ENCODE results near the gene SNX32. TPM values are rescaled to one million over a fixed set of nuclear protein-coding genes. Genes with fewer than 3 reads are reported as not detected.
A peak's percentile ranks its signal among the peaks of the same experiment; 100 is the strongest.

Gene SNX32
- total and polyA plus RNA-seq, 2 of the 13 experiments (the other 11 are each of a cell fraction or from before 2014, with no cell fraction given) = 0.09 to 0.34 TPM

DNA sequence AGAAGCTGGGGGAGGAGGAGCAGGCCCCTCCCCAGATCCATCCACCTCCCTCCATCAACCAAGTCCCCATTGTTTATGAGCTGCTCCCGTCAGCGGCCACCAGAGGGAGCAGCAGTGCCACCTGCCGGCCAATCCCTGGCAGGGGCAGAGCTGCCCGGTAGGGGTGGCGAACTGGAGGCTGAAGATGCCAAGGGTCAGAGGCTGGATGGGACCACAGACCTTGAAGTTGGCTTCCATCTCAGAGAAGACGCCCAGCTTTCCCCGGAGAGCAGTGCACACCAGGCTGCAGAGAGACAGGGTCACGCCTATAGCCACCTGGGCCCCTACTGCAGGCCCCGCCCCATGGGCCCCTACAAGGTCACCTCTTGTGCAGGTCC, 50.9 kb downstream of the SNX32 start (continued):
- TF ChIP-seq MXI1 (IDR thresholded peaks at IDR 0.05; ENCODE audit: borderline replicate concordance, low read depth, low read length) (peak; percentile 46; the same call in 1 of the 3 replicates), RELA (CRISPR knock-in tag; IDR thresholded peaks at IDR 0.05) (no peak), PITX1 (CRISPR knock-in tag; IDR thresholded peaks at IDR 0.05) (peak; percentile 20; the same call in 1 of the 2 replicates), KAT8 (CRISPR knock-in tag; IDR thresholded peaks at IDR 0.05) (peak; percentile 51; the same call in 1 of the 2 replicates), SALL1 (CRISPR knock-in tag; IDR thresholded peaks at IDR 0.05) (peak; percentile 74), ZMYM4 (CRISPR knock-in tag; IDR thresholded peaks at IDR 0.05) (peak; percentile 23; the same call in 1 of the 2 replicates), CBX5 (CRISPR knock-in tag; IDR thresholded peaks at IDR 0.05; ENCODE audit: borderline replicate concordance) (peak; percentile 63; the same call in 1 of the 2 replicates), GABPA (IDR thresholded peaks at IDR 0.05; ENCODE audit: low read depth, low read length) (no peak), GABPA (CRISPR knock-in tag; IDR thresholded peaks at IDR 0.05; ENCODE audit: low read depth) (peak; percentile 52; the same call in 1 of the 2 replicates), GABPB1 (CRISPR knock-in tag; IDR thresholded peaks at IDR 0.05) (peak; percentile 48), KDM2A (CRISPR knock-in tag; IDR thresholded peaks at IDR 0.05; ENCODE audit: borderline replicate concordance, low read depth) (peak; percentile 78), ZNF891 (CRISPR knock-in tag; IDR thresholded peaks at IDR 0.05) (0 out of 2 replicates have a peak, but pooled peaks have one; percentile 39), MEIS1 (CRISPR knock-in tag; IDR thresholded peaks at IDR 0.05; ENCODE audit: borderline replicate concordance) (no peak), THAP11 (CRISPR knock-in tag; IDR thresholded peaks at IDR 0.05) (peak; percentile 66), MAZ (IDR thresholded peaks at IDR 0.05; ENCODE audit: borderline replicate concordance, low read depth, low read length) (0 out of 2 replicates have a peak, but pooled peaks have one; percentile 33), MAZ (CRISPR knock-in tag; IDR thresholded peaks at IDR 0.05; ENCODE audit: low read depth) (peak; percentile 76), FOXJ3 (CRISPR knock-in tag; IDR thresholded peaks at IDR 0.05; ENCODE audit: borderline replicate concordance) (0 out of 2 replicates have a peak, but pooled peaks have one; percentile 13)
- TF ChIP-seq, protein P1, sequence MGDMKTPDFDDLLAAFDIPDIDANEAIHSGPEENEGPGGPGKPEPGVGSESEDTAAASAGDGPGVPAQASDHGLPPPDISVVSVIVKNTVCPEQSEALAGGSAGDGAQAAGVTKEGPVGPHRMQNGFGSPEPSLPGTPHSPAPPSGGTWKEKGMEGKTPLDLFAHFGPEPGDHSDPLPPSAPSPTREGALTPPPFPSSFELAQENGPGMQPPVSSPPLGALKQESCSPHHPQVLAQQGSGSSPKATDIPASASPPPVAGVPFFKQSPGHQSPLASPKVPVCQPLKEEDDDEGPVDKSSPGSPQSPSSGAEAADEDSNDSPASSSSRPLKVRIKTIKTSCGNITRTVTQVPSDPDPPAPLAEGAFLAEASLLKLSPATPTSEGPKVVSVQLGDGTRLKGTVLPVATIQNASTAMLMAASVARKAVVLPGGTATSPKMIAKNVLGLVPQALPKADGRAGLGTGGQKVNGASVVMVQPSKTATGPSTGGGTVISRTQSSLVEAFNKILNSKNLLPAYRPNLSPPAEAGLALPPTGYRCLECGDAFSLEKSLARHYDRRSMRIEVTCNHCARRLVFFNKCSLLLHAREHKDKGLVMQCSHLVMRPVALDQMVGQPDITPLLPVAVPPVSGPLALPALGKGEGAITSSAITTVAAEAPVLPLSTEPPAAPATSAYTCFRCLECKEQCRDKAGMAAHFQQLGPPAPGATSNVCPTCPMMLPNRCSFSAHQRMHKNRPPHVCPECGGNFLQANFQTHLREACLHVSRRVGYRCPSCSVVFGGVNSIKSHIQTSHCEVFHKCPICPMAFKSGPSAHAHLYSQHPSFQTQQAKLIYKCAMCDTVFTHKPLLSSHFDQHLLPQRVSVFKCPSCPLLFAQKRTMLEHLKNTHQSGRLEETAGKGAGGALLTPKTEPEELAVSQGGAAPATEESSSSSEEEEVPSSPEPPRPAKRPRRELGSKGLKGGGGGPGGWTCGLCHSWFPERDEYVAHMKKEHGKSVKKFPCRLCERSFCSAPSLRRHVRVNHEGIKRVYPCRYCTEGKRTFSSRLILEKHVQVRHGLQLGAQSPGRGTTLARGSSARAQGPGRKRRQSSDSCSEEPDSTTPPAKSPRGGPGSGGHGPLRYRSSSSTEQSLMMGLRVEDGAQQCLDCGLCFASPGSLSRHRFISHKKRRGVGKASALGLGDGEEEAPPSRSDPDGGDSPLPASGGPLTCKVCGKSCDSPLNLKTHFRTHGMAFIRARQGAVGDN (CRISPR knock-in tag; IDR thresholded peaks at IDR 0.05) = peak; percentile 72
- TF ChIP-seq, protein P2, sequence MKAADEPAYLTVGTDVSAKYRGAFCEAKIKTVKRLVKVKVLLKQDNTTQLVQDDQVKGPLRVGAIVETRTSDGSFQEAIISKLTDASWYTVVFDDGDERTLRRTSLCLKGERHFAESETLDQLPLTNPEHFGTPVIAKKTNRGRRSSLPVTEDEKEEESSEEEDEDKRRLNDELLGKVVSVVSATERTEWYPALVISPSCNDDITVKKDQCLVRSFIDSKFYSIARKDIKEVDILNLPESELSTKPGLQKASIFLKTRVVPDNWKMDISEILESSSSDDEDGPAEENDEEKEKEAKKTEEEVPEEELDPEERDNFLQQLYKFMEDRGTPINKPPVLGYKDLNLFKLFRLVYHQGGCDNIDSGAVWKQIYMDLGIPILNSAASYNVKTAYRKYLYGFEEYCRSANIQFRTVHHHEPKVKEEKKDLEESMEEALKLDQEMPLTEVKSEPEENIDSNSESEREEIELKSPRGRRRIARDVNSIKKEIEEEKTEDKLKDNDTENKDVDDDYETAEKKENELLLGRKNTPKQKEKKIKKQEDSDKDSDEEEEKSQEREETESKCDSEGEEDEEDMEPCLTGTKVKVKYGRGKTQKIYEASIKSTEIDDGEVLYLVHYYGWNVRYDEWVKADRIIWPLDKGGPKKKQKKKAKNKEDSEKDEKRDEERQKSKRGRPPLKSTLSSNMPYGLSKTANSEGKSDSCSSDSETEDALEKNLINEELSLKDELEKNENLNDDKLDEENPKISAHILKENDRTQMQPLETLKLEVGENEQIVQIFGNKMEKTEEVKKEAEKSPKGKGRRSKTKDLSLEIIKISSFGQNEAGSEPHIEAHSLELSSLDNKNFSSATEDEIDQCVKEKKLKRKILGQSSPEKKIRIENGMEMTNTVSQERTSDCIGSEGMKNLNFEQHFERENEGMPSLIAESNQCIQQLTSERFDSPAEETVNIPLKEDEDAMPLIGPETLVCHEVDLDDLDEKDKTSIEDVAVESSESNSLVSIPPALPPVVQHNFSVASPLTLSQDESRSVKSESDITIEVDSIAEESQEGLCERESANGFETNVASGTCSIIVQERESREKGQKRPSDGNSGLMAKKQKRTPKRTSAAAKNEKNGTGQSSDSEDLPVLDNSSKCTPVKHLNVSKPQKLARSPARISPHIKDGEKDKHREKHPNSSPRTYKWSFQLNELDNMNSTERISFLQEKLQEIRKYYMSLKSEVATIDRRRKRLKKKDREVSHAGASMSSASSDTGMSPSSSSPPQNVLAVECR (CRISPR knock-in tag; IDR thresholded peaks at IDR 0.05; ENCODE audit: borderline replicate concordance) = peak; percentile 37; the same call in 1 of the 2 replicates
- TF ChIP-seq, protein P3, sequence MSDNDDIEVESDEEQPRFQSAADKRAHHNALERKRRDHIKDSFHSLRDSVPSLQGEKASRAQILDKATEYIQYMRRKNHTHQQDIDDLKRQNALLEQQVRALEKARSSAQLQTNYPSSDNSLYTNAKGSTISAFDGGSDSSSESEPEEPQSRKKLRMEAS (IDR thresholded peaks at IDR 0.05) = peak; percentile 44; the same call in 1 of the 2 replicates
- TF ChIP-seq, protein P4, sequence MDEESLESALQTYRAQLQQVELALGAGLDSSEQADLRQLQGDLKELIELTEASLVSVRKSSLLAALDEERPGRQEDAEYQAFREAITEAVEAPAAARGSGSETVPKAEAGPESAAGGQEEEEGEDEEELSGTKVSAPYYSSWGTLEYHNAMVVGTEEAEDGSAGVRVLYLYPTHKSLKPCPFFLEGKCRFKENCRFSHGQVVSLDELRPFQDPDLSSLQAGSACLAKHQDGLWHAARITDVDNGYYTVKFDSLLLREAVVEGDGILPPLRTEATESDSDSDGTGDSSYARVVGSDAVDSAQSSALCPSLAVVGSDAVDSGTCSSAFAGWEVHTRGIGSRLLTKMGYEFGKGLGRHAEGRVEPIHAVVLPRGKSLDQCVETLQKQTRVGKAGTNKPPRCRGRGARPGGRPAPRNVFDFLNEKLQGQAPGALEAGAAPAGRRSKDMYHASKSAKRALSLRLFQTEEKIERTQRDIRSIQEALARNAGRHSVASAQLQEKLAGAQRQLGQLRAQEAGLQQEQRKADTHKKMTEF (CRISPR knock-in tag; IDR thresholded peaks at IDR 0.05) = peak; percentile 47; the same call in 1 of the 2 replicates
